GM18498 (cell line): Measurements from ENCODE around the gene FBXL17.
"Not testable (repeated sequence)": the region's sequence is repeated elsewhere in the genome, so short reads cannot be mapped to it uniquely, and the experiment has no call there.

ENCODE experiments used
- ATAC-seq: cut with Tn5 transposase; IDR thresholded peaks from one replicate; pipeline ENCODE4 v1.9.1; 2021; ENCODE audit warnings: mild to moderate bottlenecking, moderate library complexity; ENCODE audit not compliant: unreplicated experiment

Gene FBXL17

DNA sequence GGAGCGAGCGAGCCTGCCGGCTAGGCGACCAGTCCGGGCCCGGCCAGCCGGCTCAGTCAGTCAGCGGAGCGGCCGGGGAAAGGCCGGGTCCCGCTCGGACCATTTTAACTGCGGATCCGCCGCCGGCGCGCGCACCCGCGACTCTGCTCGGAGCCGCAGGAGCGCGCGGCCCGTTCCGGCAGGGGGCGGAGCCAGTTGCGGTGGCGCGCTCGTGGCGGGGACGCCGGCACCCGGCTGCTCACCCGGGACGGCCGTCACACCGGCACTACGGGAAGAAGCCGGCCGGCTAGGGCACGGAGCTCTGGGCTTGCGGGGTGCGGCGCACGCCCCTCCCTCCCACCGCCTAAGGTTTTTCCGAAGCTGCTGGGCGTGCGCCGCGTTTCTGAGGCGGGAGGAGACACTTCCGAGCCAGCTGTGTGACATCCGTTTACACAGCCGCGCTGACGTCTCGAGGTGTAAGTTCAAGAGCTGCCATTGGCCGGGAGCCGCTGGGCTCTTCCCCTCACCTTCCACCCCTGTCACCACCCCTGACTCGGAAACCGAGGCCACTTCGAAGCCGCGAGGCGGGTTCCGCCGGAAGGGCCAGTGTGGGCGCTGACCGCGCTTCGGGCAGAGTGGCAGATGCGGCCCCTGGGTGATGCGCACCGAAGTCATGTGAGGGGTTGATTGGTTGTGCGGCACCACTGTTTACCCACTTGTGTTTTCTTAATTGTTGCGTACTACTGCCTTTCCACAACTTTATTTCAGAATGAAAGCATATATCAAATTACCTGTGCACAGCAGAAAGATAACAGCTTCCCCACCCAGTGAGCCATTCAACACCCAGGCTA lies at the start of gene FBXL17:
Gene FBXL17, minus strand, starts transcription at position 145 of the 830 bp plus-strand sequence.
- peak; percentile 77 for ATAC-seq

- no peak for ATAC-seq
Measured at GRCh38 chr5:108430931-108431608, 49.2 kb upstream of the FBXL17 start.

GRCh38 chr5:108421713-108422112 lies 39.8 kb upstream of the FBXL17 start:
- no peak for ATAC-seq

GRCh38 chr5:108420755-108421154 lies 38.9 kb upstream of the FBXL17 start:
- no peak for ATAC-seq

- no peak for ATAC-seq
Measured at GRCh38 chr5:108420158-108420557, 38.3 kb upstream of the FBXL17 start.

DNA sequence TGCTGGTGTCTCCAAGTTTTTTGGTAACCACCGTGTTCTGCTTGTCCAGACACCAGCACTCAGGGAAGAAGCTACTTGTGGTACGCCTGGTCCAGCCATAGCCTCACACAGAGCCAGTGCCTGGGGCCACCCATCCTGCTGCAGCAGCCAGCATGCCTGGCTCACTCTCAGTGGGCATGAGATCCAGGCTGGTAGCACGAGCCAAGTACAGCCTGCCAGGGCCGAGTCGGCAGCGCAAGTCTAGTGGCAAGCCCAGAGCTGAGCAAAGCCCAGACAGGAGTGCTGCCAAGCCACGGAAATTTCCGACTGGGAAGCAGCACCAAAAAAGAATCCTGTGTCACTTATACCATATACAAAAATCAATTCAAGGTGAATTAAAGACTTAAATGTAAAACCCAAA lies 36.3 kb upstream of the FBXL17 start:
- no peak for ATAC-seq

GRCh38 chr5:108417166-108417670 lies 35.3 kb upstream of the FBXL17 start:
- no peak for ATAC-seq

DNA sequence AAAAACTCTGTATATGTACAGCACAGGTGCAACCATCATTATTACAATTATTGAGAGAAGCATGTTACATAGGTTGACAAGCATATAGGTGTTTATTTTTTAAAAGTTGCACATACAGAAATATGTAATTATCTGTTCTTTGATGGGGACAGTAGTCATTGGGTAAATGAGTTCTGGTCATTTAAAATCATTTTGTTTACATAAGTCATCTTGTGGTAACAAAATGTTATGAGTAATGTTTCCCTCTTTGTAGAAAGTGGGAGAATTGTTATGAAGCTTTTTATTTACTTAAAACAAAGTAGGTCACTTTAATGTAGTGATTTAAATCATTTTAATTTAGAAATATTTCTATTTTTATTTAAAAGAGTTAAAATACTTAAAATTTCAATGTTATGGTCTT lies 33.8 kb upstream of the FBXL17 start:
- no peak for ATAC-seq

DNA sequence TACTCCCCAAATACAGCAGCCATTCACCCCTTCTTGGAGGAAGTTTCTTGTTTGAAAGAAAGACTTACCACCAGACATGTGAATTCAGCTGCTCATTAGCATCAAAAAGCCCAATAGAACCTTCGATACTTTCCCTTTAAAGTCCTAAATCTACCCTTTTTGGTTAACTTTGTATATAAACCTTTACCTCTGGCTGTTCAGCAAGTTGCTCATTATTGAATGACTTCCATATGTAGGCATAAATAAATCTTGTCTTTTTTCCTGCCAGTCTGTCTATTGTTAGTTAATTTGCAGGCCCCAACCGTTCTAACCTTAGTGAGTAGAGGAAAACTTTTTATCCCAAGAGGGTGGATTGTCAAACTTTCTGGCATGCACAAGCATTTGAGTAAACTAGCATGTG lies 27.9 kb upstream of the FBXL17 start:
- ATAC-seq, result no peak

- not testable (repeated sequence) for ATAC-seq
Measured at GRCh38 chr5:108405201-108405600, 23.3 kb upstream of the FBXL17 start.

DNA sequence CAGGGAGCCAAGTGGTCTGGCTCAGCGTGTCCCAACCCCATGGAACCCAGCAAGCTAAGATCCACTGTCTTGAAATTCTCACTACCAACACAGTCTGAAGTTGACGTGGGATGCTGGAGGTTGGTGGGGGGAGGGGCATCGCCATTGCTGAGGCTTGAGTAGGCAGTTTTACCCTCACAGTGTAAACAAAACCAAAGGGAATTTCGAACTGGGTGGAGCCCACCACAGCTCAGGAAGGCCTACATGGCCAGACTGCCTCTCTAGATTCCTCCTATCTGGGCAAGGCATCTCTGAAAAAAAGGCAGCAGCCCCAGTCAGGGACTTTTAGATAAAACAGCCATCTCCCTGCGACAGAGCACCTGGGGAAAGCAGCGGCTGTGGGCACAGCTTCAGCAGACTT lies 17.1 kb upstream of the FBXL17 start:
- no peak for ATAC-seq

DNA sequence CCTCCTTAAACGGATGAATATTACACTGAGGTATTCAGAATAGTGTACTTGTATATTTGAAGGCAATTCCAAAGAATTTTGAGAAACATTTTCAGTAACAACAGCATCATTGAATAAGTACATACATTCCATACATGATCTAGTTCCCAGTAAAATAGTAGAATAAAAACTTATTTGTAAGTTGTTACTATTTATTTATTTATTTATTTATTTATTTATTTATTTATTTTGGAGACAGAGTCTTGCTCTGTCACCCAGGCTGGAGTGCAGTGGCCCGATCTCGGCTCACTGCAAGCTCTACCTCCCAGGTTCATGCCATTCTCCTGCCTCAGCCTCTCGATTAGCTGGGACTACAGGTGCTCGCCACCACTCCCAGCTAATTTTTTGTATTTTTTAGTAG lies 14.9 kb upstream of the FBXL17 start:
- not testable (repeated sequence) for ATAC-seq

DNA sequence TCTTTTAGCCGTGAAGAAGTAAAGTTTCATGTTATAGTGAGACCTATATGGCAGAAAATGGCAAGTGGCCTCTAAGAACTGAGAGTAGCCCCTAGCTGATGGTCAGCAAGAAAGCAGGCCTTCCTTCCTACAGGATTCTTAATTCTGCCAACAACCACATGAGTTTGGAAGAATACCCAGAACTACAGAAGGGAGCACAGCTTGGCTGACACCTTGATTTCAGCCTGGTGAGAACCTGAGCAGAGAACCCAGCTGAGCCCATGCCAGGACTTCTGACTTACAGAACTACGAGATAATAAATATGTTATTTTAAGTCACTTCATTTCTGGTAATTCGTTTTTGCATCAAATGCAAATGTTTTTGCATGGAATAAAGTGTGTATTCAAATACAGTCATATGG lies 5.9 kb upstream of the FBXL17 start:
- ATAC-seq, result no peak

GRCh38 chr5:108386345-108387061 lies 4.6 kb upstream of the FBXL17 start:
- ATAC-seq, result no peak

DNA sequence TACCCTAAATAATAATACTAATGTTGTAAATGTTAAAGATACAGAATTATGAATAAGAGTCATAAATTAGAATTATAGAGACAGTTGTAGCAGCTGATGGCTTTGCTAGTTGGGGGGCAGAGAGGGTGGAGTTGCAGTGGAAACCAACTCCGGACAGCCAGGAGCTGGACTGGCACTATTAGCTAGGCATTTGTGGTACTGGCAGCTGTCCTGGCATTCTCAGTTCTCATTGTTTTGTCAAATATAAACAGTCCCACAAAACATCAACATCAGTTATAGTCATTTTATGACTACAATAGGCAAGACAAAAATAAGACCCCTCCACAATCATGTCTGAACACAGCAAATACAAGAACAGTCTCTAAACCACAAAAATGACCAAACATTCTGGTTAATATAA lies 2.8 kb upstream of the FBXL17 start:
- no peak for ATAC-seq

GRCh38 chr5:108382784-108383330 lies 959 bp upstream of the FBXL17 start:
- ATAC-seq, result peak; percentile 3

- ATAC-seq, result peak; percentile 55
Measured at GRCh38 chr5:108381350-108381953, 446 bp downstream of the FBXL17 start.

DNA sequence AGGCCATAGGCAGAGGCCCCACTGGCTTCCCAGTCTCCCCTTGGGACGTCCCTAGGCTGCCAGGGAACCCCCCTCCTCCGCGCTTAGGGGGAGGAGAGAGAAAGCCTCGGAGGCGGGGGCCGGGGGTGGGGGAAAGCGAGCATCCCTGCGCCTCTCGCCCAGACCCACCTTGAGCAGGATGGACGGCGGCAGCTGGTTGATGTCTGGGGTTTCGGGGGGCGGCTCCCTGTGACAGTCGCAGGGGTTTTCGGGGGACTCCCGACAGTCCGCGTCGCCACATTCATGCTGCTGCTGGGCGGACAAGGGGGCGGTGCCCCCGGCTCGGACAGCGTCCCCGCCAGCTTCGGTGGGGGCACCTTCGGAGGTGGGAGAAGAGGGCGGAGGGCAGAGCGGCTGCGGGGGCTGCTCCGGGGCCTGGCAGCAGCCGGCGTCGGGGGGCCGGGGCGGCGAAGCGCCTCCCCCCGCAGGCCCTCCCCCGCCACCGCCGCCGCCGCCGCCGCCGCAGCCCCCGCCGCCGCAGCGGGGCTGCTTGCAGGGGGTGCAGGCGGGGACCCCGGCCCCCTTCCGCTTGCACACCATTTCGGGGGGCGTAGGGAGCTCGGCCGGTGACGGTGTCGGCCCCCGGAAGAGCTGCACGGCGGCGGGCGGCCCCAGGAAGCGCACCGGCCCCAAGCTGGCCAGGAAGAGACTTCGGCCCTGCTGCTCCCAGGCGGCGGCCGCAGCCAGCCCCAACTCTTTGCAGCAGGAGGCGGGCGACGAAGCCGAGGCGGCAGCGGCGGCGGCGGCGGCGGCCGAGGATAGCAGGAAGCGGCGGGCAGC lies 1.2 kb downstream of the FBXL17 start:
- peak; percentile 32 for ATAC-seq

DNA sequence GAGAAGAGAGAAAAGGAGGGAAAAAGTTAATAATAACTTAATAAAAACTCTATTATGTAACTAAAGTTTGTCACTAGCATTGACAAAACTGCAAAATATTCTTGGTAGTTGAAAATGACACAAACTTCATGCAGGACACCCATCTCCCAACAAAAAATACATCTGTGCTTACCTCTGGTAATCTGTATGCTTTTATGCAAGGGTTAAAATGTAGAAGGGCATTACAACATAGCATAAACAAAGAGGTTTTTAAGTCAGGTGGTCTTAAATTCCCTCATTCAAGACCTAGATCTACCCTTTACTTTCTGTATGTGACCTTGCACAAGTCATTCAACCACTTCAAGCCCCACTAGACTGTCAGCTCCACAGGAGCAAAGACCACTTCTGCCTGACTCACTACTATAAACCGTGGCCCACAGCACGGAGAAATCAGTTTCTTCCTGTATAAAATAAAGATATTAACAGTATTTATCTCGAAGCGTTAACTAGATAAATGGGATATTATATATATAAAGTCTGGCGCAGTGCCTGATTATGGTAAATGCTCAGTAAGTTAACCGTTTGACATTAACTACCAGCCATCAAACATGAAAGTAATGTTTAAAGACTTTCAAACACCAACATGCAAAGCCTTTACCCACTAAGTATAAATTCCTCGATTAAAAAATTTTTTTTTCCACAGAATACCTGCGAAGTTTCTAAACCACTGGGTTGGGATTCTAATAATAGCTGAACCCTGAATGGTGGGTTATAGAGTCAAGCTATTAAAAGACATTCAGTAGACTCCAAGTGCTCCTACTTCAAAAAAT lies 2.0 kb downstream of the FBXL17 start:
- no peak for ATAC-seq
